Skeletal muscle satellite cell (primary cell): ENCODE measurements around the gene KCNJ5.

Experiments
- H3K27me3 ChIP-seq: 2 replicates; pipeline ENCODE4 v1.7.0; 2013; ENCODE audit warnings: low read length; ENCODE audit not compliant: control insufficient read depth, insufficient read depth
- H3K36me3 ChIP-seq: 2 replicates; pipeline ENCODE4 v1.7.0; 2013; ENCODE audit warnings: mild to moderate bottlenecking, control low read depth, low read length; ENCODE audit not compliant: insufficient read depth
- H3K4me1 ChIP-seq: 2 replicates; pipeline ENCODE4 v1.7.0; 2013; ENCODE audit warnings: low read length; ENCODE audit not compliant: control insufficient read depth, insufficient read depth
- H3K4me2 ChIP-seq: 2 replicates; pipeline ENCODE4 v1.7.0; 2013; ENCODE audit warnings: mild to moderate bottlenecking, low read length
- H3K4me3 ChIP-seq: 2 replicates; pipeline ENCODE4 v1.7.0; 2013; ENCODE audit warnings: low read length
- H3K9ac ChIP-seq: 2 replicates; pipeline ENCODE4 v1.7.0; 2013; ENCODE audit warnings: mild to moderate bottlenecking, low read depth, low read length, moderate library complexity
- H3K9me3 ChIP-seq: replicated peaks from 2 replicates; pipeline ENCODE4 v1.7.0; 2013; ENCODE audit warnings: mild to moderate bottlenecking, control low read depth, low read length

The KCNJ5 gene

GRCh38 chr11:128929468-128929867 is 38.3 kb downstream of the KCNJ5 start:
- no peaks in the 10 kb centered on the region for H3K36me3 ChIP-seq
- H3K4me1 ChIP-seq: no peaks in the 10 kb centered on the region
- no peaks in the 10 kb centered on the region for H3K9me3 ChIP-seq
- peaks cover 53% of the 10 kb centered on the region for H3K27me3 ChIP-seq
- H3K9ac ChIP-seq: no peak overlapping the region
- H3K4me2 ChIP-seq: no peak overlapping the region
- no peak overlapping the region for H3K4me3 ChIP-seq

- H3K4me2 ChIP-seq: no peak overlapping the region
- H3K4me3 ChIP-seq: no peak overlapping the region
- H3K4me1 ChIP-seq: no peaks in the 10 kb centered on the region
- H3K9me3 ChIP-seq: no peaks in the 10 kb centered on the region
- peaks cover 48% of the 10 kb centered on the region for H3K27me3 ChIP-seq
- no peak overlapping the region for H3K9ac ChIP-seq
- H3K36me3 ChIP-seq: no peaks in the 10 kb centered on the region
These were observed 38.8 kb downstream of the KCNJ5 start for GRCh38 chr11:128929991-128930390.

DNA sequence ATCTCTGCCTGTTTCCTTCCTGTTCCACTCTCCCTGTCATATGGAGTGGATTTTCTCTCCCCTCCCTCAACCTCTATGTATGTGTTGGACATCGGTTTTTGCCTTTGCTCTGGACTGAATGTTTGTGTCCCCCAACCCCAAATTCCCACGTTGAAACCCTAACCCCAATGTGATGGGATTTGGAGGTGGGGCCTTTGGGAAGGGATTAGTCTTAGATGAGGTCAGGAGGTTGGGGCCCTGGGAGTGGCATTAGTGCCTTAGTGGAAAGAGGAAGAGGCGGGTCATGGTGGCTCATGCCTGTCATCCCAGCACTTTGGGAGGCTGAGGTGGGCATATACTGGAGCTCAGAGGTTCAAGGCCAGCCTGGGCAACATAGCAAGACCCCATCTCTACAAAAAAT is 39.9 kb downstream of the KCNJ5 start:
- H3K36me3 ChIP-seq: no peaks in the 10 kb centered on the region
- H3K4me3 ChIP-seq: no peak overlapping the region
- no peaks in the 10 kb centered on the region for H3K4me1 ChIP-seq
- H3K9ac ChIP-seq: no peak overlapping the region
- H3K4me2 ChIP-seq: no peak overlapping the region
- no peaks in the 10 kb centered on the region for H3K9me3 ChIP-seq
- H3K27me3 ChIP-seq: peaks cover 39% of the 10 kb centered on the region

DNA sequence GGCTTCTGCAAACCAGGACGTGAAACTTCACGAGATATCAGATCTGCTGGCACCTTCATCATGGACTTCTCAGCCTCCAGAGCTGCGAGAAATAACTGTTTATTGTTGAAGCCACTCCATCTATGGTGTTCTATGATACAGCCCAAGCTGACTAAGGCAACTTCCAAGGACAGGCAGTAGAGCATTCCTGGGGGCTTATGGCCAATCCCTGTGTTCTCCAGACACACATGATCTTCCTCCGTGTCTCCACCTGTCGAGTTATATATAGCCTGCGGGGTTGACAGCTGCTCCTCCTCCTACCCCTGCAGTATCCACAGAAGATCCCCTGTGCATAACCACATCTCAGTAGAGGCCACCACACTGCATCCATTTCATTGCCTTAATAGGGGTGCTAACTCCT is 40.5 kb downstream of the KCNJ5 start:
- H3K27me3 ChIP-seq: peaks cover 33% of the 10 kb centered on the region

DNA sequence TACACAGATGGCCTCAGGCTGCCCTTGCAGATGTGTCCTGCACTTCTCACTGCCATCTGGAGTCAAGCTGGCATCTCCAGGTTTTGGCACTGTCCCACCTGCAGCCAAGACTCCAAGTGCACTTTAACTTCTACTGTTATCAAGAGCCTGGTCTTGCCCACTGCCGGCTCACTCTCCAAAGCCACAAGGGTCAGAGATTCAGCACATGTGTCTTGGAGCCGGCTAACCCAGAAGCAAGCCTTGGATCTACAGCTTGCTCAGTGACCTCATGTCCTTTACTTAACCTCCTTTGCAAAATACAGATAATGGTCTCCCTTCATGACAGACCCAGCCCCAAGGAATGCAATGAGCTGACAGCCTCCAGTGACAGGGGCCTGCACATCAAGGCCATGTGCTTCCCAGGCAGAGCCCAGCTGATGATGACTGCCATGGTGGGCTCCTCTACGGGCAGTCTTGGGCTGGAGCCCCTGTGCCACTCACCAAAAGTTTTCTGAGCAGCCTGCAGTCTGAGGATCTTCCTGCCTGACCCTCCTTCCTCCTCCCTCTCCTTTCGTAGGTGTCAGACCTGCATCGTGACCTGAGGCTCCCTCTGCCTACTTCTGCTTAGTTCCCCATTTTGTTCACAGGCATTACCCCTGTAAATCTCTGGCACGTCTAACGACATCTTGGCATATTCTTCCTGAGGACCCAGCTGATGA is 42.5 kb downstream of the KCNJ5 start:
- H3K4me1 ChIP-seq: no peaks in the 10 kb centered on the region

More for the DNA sequence above, 40.5 kb downstream of the KCNJ5 start:
- H3K9ac ChIP-seq: no peak overlapping the region
- no peaks in the 10 kb centered on the region for H3K9me3 ChIP-seq
- H3K4me3 ChIP-seq: no peak overlapping the region
- no peak overlapping the region for H3K4me2 ChIP-seq
- H3K4me1 ChIP-seq: no peaks in the 10 kb centered on the region
- no peaks in the 10 kb centered on the region for H3K36me3 ChIP-seq

GRCh38 chr11:128934351-128934750 is 43.2 kb downstream of the KCNJ5 start:
- no peak overlapping the region for H3K4me2 ChIP-seq
- H3K36me3 ChIP-seq: no peaks in the 10 kb centered on the region
- peaks cover 1% of the 10 kb centered on the region for H3K4me1 ChIP-seq
- no peak overlapping the region for H3K9ac ChIP-seq
- no peak overlapping the region for H3K4me3 ChIP-seq
- no peaks in the 10 kb centered on the region for H3K9me3 ChIP-seq
- H3K27me3 ChIP-seq: peaks cover 17% of the 10 kb centered on the region

More for the DNA sequence above, 42.5 kb downstream of the KCNJ5 start:
- H3K4me2 ChIP-seq: no peak overlapping the region
- no peaks in the 10 kb centered on the region for H3K36me3 ChIP-seq
- no peak overlapping the region for H3K4me3 ChIP-seq
- H3K9me3 ChIP-seq: no peaks in the 10 kb centered on the region
- H3K27me3 ChIP-seq: peaks cover 17% of the 10 kb centered on the region
- no peak overlapping the region for H3K9ac ChIP-seq

DNA sequence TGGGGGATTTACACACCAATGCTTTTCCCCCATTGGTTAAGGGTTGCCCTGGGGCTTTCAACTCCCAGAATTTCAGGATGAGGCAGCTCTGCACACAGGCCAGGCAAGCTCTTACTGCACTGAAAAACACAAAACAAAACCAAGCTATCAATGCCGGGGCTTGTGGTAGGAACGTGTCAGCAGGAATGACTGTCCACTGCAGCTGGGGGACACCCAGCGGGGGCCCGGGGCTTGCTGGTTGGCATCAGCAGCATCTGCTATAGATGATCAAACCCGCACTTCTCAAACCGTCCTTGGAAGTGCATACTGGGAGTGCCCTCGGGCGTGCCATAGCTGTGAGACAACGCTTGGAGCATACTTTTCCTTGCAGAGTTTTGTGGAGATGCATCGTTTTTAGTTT is 43.8 kb downstream of the KCNJ5 start:
- Histone ChIP-seq H3K27me3 (peaks cover 17% of the 10 kb centered on the region), H3K9ac (no peak overlapping the region), H3K4me2 (no peak overlapping the region), H3K9me3 (no peaks in the 10 kb centered on the region), H3K4me3 (no peak overlapping the region), H3K4me1 (peaks cover 4% of the 10 kb centered on the region), H3K36me3 (no peaks in the 10 kb centered on the region)

GRCh38 chr11:128936606-128937251 is 45.6 kb downstream of the KCNJ5 start:
- Histone ChIP-seq H3K9me3 (no peaks in the 10 kb centered on the region), H3K4me3 (no peak overlapping the region), H3K36me3 (no peaks in the 10 kb centered on the region), H3K27me3 (peaks cover 31% of the 10 kb centered on the region), H3K9ac (no peak overlapping the region), H3K4me2 (no peak overlapping the region), H3K4me1 (peaks cover 10% of the 10 kb centered on the region)

DNA sequence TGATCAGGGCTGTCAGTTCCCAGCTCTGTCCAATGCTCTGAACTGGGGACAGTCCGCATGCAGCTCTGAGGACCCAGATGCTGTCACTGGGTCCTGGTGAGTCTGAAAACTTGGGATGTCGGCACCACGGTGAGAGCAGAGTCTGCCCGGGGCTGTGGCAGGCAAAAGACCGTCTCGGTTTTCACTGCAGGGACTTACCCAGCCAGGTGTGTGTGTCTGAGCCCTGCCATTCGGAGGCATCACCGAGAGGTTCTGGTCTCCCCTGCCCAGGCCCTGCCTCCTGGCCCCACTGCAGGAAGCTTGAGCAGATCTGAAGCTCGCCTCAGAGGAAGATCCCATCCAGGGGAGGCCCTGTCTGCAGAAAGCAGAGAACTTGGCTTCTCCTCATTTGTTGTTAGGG is 46.3 kb downstream of the KCNJ5 start:
- H3K27me3 ChIP-seq: peaks cover 29% of the 10 kb centered on the region

GRCh38 chr11:128938156-128938885 is 47.2 kb downstream of the KCNJ5 start:
- H3K36me3 ChIP-seq: no peaks in the 10 kb centered on the region
- H3K9ac ChIP-seq: no peak overlapping the region
- no peaks in the 10 kb centered on the region for H3K9me3 ChIP-seq
- no peak overlapping the region for H3K4me2 ChIP-seq
- peaks cover 29% of the 10 kb centered on the region for H3K27me3 ChIP-seq
- H3K4me1 ChIP-seq: peaks cover 10% of the 10 kb centered on the region
- H3K4me3 ChIP-seq: no peak overlapping the region

More for the DNA sequence above, 46.3 kb downstream of the KCNJ5 start:
- no peak overlapping the region for H3K4me2 ChIP-seq
- H3K9ac ChIP-seq: no peak overlapping the region
- H3K4me1 ChIP-seq: peaks cover 10% of the 10 kb centered on the region
- no peaks in the 10 kb centered on the region for H3K36me3 ChIP-seq
- no peak overlapping the region for H3K4me3 ChIP-seq
- H3K9me3 ChIP-seq: no peaks in the 10 kb centered on the region

GRCh38 chr11:128939591-128939990 is 48.4 kb downstream of the KCNJ5 start:
- H3K36me3 ChIP-seq: no peaks in the 10 kb centered on the region
- H3K27me3 ChIP-seq: peaks cover 29% of the 10 kb centered on the region
- H3K4me2 ChIP-seq: peak overlapping the region; percentile 11
- H3K9ac ChIP-seq: no peak overlapping the region
- H3K4me1 ChIP-seq: peaks cover 10% of the 10 kb centered on the region
- H3K9me3 ChIP-seq: no peaks in the 10 kb centered on the region
- H3K4me3 ChIP-seq: no peak overlapping the region
